Kidney tubule cell (primary cell): Measurements from ENCODE around the gene FAM193A.
"Not testable (repeated sequence)": the region's sequence is repeated elsewhere in the genome, so short reads cannot be mapped to it uniquely, and the experiment has no call there.

Experiments used
- DNase-seq: peaks from one replicate; pipeline ENCODE4 v3.0.0-alpha.2; 2018; ENCODE audit warnings: low spot score

FAM193A gene

DNA sequence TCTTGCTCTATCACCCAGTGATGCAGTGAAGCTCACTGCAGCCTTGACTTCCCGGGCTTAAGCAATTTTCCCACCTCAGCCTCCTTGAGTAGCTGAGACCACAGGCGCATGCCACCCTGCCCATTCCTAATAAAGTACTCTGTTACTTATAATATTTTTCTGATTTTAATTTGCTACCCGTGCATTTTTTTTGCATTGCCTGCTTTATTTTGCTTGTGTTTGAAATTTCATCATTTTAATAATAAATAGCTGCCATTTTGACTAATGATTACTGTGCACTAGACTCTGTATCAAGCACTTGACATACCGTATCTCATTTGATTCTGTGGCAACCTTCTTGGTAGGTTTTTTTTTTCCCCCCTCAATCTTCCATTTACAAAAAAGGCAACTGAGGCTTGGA lies 41.7 kb downstream of the FAM193A start:
- DNase-seq: no peak

GRCh38 chr4:2579910-2580309 lies 43.5 kb downstream of the FAM193A start:
- no peak for DNase-seq

- DNase-seq: no peak
Measured at GRCh38 chr4:2583092-2583491, 46.6 kb downstream of the FAM193A start.

GRCh38 chr4:2583517-2583916 lies 47.1 kb downstream of the FAM193A start:
- peak; percentile 44 for DNase-seq

- no peak for DNase-seq
Measured at GRCh38 chr4:2586502-2586901, 50.1 kb downstream of the FAM193A start.

- DNase-seq: no peak
Measured at GRCh38 chr4:2587213-2587823, 50.9 kb downstream of the FAM193A start.

- no peak for DNase-seq
Measured at GRCh38 chr4:2588259-2588658, 51.8 kb downstream of the FAM193A start.

GRCh38 chr4:2591189-2591588 lies 54.7 kb downstream of the FAM193A start:
- no peak for DNase-seq

GRCh38 chr4:2592014-2592413 lies 55.6 kb downstream of the FAM193A start:
- DNase-seq: not testable (repeated sequence)

GRCh38 chr4:2592572-2592971 lies 56.1 kb downstream of the FAM193A start:
- DNase-seq: no peak

DNA sequence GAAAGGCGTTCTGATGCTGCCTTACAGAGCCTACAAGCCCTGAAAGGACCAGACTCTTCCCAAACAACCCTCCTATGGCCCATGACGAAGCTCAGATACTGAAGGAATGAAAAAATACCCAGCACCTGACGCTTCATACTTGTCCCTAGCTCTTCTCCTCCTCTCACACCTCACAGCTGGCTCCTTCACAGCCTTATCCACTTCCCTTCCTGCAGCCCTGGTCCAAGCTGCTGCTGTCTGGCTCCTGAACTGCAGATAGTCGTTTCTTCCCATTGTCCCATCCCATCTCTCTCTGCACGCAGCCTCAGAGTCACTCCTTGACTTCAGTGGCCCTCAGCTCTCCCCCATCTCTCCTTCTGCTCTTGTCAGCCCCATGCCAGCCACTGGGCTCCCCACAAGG lies 56.6 kb downstream of the FAM193A start:
- no peak for DNase-seq

GRCh38 chr4:2595436-2595835 lies 59.0 kb downstream of the FAM193A start:
- DNase-seq: no peak

DNA sequence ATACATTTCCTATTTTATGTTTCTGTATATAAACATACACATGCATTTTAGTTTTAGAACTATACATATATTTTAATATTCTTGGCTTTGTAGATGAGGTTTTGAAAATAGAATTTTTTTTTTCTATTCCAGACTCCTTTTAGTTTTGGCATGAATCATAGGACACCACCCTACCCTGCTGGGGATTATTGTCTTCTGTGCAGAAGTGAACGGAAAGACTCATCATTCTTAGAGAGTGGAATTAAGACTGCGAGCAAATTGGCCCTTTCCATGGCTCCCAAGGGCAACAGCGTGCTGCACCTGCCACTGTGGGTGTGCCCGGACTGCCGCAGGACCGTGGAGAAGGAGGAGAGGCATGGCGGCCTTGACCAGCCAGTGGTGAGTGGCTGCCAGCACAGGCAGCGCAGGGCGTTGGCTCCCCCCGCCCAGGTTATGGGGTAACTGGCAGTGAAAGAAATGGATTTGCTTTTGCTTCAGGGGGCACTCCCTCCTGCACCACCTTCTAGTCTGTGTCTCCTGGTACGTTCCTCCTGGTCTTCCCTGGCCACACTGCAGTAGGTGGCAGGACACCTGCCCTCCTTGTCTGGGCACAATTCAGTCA lies 59.6 kb downstream of the FAM193A start:
- no peak for DNase-seq

DNA sequence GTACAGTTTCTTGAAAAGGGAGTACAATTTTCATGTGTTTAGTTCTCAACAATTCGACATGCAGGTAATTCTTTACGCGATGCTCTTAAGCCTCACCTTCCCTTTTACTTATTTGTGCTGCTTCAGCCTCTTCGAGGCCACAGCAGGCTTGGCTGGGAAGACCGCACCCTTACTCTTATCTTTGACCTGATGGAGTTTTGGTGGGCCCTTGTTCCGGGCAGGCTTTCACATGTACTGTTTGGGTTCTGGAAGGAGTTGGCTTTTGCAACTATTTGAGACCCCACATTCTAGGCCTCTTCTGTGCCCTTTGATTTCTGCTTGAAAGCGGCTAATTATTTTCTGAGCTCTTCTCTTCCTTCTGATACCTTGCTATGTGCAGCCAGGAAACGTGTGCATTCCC lies 60.2 kb downstream of the FAM193A start:
- DNase-seq: no peak

DNA sequence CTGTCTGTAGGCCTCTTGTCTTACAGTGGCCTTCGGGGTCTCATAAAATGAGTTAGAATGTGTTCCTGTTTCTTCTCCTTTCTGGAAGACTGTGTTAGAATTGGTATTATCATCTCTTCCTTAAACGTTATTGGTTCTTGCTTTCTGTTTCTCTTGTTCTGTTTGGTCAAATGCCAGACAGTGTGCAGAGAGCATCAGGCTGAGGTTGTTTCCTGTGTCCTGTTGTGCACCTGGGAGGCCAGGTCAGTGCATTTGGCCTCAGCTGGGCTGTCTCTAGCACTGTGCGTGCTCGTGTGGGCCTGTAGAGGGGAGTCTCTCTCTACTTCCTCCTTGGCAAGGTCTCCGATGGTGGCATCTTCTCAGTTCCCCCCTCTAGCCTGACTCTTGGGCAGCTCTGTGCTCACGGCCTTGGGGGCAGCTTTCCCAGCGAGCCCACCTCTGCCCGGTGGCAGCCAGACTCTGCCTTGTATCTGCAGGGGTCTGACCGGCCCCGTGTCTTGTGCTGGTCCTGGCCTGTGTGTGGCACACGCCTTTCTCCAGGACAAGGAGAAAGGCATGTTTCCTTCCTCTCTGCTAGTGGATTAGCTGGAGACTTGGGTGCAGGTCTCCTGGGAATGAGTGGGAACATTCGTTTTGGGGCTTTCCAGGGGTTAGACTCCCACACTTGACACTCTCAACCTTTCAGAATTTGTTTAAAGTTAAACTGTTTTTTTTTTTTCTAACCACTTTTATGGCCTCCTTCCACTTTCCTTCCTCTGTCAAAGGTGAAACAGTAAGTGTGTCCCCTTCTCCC lies 62.3 kb downstream of the FAM193A start:
- DNase-seq: peak; percentile 51

DNA sequence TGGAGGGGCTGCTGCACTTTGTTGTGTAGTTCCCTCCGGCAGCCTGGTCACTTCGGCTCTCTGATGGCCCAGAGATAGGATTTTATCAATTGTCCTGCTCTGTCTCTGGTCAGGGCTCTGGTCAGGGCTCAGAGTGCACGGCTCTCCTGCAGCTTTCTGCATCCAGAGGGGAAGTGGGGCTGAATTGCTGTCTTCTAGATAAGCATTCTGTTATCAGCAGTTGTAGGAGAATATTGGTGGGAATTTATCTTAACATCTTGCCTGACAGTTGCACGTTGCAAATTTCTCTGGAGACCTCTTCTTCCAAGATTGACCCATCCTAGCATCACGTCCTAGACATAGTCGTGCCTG lies 62.8 kb downstream of the FAM193A start:
- no peak for DNase-seq

- DNase-seq: no peak
Measured at GRCh38 chr4:2600878-2601277, 64.4 kb downstream of the FAM193A start.

DNA sequence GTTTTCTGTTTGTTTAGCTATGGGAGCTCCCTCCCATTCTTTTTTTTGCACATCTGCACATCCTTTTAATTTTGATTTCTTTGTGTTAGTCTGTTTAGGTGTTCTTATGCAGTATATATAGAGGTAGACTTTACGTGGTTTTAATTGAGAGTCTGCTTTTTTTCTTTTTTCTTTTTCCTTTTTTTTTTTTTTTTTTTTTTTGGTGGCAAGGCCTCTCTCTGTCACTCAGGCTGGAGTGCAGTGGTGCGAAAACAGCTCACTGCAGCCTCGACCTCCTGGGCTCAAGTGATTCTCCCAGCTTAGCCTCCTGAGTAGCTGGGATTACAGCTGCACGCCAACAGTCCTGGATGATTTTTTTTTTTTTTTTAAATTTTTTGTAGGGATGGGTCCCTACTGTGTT lies 68.2 kb downstream of the FAM193A start:
- no peak for DNase-seq

DNA sequence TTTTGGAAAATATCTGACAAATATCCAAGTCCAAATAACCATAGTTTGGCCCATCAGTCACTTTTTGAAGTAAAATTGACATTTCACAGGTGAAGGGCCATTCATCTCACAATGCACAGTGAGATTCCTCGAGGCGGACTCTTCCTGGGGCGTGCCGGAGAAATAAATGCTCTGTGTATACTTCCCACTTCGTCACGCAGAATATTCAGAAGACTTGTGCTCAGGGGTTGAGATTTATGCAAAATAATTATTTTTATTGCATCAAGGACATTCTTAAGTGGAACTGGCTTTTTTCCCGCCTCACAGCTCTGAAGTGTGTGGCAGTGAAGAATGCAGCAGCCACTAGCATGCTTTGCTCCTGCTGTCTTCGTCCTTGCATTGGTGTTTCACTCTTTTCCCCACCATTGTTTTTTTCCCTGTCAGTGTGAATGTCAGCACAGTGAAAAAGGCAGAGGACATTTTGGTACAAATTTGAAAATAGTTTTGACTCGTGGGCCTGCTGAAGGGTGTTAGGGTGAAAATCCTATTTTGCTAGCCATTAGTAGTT lies 70.6 kb downstream of the FAM193A start:
- no peak for DNase-seq

- DNase-seq: no peak
Measured at GRCh38 chr4:2607822-2608221, 71.4 kb downstream of the FAM193A start.

GRCh38 chr4:2608291-2608690 lies 71.8 kb downstream of the FAM193A start:
- DNase-seq: no peak

DNA sequence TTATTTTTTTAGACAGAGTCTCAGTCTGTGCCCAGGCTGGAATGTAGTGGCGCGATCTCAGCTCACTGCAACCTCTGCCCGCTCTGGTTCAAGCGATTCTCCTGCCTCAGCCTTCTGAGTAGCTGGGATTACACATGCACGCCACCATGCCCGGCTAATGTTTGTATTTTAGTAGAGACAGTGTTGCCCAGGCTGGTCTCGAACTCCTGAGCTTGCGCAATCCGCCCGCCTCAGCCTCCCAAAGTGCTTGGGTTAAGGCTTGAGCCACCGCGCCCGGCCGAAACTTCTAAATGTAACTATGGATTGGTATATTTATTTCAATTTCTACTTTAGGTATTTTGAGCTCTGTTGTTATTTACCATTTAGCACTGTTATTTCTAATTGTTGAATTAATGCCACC lies 79.4 kb downstream of the FAM193A start:
- no peak for DNase-seq

DNA sequence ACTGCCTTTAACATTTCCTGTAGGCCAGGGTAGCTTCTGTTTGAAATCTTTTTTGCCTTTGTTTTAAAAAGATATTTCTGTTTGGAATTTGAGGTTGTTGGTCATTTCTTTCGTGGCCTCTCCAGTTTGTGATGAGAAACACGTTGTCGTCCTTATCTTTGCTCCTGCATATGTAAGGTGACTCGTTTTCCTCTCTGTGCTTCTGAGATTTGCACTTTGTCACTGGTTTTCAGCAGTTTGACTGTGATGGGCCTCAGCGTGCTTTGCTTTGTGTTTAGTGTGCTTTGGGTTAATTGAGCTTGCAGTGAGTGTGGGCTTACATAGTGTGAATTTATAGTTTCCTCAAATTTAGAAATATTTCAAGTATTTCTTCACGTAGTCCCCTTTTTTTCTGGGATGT lies 81.5 kb downstream of the FAM193A start:
- DNase-seq: no peak
